Type B pancreatic cell (in vitro differentiated cells): ENCODE data around the gene ACKR3. TPM values are rescaled to one million over a fixed set of nuclear protein-coding genes. Genes with fewer than 3 reads are reported as not detected.

Experiments used
- DNase-seq: peaks from one replicate; pipeline ENCODE4 v3.0.0; 2021; ENCODE audit warnings: mixed read lengths; ENCODE audit not compliant: unreplicated experiment; ENCODE audit errors: extremely low spot score
- H3K27ac Mint-ChIP-seq: 2 replicates; pipeline ENCODE4 v1.8.0; 2021; ENCODE audit warnings: mild to moderate bottlenecking, mixed read lengths
- H3K27me3 Mint-ChIP-seq: 2 replicates; pipeline ENCODE4 v1.8.0; 2021; ENCODE audit warnings: mixed read lengths
- H3K36me3 Mint-ChIP-seq: 2 replicates; pipeline ENCODE4 v1.8.0; 2021; ENCODE audit warnings: mixed read lengths
- H3K4me1 Mint-ChIP-seq: one replicate; pipeline ENCODE4 v1.8.0; 2021; ENCODE audit warnings: mixed read lengths; ENCODE audit not compliant: unreplicated experiment
- H3K4me3 Mint-ChIP-seq: 2 replicates; pipeline ENCODE4 v1.8.0; 2021; ENCODE audit warnings: mild to moderate bottlenecking, mixed read lengths
- H3K9me3 Mint-ChIP-seq: 2 replicates; pipeline ENCODE4 v1.8.0; 2021; ENCODE audit warnings: mixed read lengths
- total RNA-seq: library from RNA; stranded (reverse); gene quantifications from 2 replicates; pipeline ENCODE4 v1.2.1, GENCODE V29; 2021; ENCODE audit warnings: low replicate concordance
- TF ChIP-seq, protein P1 (sequence below): fragments of 200-600 bp; sonication (generic); conservative IDR thresholded peaks from 2 replicates; pipeline ENCODE4 v1.5.0; 2021; ENCODE audit warnings: antibody characterized with exemption, mild to moderate bottlenecking

The ACKR3 gene
- total RNA-seq, 1 donor from 2014 or later: 44.6 TPM

DNA sequence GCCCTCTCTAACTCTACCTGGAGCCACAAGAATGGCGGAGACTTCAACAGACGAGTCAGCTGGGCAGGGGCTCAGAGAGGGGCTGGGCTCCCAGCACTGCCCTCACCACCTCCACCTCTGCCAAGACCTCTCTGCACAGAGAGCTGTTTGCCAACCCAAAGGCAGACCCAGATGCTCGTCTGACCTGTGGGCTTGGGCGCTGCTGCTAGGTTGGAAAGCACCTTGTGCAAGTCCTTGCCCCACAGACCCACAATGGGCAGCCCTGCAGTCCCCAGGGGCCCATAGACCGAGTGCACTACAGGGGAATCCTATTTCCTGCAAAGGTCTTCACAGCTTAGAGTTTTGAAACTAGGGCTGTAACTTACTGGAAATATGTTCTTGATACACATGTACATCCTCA, 13.3 kb downstream of the ACKR3 start:
- Mint-ChIP-seq H3K4me1 (peaks cover 43% of the 10 kb centered on the region), H3K36me3 (peaks cover 31% of the 10 kb centered on the region), H3K9me3 (peaks cover 10% of the 10 kb centered on the region), H3K27ac (no peak overlapping the region), H3K4me3 (no peak overlapping the region), H3K27me3 (no peaks in the 10 kb centered on the region)
- no peak for DNase-seq
- TF ChIP-seq, protein P1, sequence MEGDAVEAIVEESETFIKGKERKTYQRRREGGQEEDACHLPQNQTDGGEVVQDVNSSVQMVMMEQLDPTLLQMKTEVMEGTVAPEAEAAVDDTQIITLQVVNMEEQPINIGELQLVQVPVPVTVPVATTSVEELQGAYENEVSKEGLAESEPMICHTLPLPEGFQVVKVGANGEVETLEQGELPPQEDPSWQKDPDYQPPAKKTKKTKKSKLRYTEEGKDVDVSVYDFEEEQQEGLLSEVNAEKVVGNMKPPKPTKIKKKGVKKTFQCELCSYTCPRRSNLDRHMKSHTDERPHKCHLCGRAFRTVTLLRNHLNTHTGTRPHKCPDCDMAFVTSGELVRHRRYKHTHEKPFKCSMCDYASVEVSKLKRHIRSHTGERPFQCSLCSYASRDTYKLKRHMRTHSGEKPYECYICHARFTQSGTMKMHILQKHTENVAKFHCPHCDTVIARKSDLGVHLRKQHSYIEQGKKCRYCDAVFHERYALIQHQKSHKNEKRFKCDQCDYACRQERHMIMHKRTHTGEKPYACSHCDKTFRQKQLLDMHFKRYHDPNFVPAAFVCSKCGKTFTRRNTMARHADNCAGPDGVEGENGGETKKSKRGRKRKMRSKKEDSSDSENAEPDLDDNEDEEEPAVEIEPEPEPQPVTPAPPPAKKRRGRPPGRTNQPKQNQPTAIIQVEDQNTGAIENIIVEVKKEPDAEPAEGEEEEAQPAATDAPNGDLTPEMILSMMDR: no peak

DNA sequence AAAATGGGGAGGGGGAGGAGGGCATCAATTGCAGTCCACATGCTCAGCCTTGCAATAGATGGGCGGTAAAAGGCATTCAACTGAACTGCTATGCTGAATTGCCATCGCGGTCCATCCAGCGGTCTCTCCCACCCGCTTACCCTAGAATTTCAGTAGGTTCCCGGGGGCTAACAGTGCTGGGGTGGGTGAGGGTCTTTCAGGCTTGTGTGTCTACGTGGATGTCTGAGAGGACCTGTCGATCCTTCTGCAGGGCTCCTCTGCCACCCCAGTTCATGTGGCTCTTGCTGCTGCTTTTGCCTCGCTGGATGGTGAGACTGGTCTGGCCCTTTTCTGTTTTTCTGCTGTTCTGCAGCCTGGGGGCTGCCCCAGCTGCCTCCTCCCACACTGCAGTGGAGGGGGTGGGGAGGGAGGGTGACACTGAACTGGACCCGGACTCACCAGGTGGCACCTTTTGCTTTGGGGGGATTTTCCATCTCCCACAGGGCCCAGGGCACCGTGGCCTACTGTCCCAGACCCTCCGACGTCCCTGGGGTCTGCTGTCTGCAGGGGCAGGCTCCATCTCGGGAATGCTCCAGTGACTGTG, 14.1 kb downstream of the ACKR3 start:
- H3K27ac Mint-ChIP-seq: no peak overlapping the region
- TF ChIP-seq, protein P1: no peak

DNA sequence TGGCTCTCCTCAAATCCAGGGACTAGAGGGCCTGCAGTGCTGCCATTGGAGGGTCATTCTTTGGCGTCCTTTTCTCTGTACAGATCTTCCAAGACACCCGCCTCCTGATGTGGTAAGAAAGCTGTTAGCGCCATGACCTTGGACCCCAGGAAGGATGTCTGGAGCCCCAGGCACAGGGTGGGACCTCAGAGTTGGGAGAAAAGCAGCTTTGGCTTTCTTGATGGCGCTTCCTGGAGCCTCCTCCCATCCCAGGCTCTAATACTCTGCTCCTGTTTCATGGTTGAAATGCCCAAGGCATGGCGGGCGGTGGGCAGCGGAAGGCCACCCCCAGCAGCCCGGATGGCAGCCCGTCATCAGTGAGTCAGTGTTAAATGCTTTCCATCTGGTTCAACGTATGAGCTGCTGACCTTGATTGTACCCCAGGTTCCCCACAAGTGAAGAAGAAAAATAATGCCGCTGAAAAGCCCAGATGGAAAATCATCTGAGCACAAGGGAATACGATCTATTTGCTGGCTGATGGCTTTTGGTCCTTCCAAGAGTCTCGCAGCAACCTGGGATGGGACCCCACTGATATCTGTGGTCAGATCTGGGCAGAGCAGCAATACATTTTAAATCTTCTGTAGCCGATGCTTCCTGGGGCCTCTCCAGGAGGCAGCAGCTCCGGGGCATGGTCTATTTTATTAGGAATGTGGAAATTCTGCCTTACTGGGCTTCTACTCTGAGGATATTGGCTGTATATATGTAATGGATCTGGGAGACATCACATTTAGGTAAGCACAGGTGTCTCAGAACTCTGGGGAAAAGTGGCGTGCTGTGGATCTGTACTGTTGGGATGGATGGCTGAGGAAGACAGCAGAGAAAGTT, 15.1 kb downstream of the ACKR3 start:
- TF ChIP-seq, protein P1: no peak
- H3K27me3 Mint-ChIP-seq: no peaks in the 10 kb centered on the region
- peaks cover 30% of the 10 kb centered on the region for H3K4me1 Mint-ChIP-seq
- no peak overlapping the region for H3K27ac Mint-ChIP-seq
- no peak for DNase-seq
- H3K36me3 Mint-ChIP-seq: peaks cover 24% of the 10 kb centered on the region
- peaks cover 10% of the 10 kb centered on the region for H3K9me3 Mint-ChIP-seq
- no peak overlapping the region for H3K4me3 Mint-ChIP-seq

More for the DNA sequence above, 14.1 kb downstream of the ACKR3 start:
- H3K36me3 Mint-ChIP-seq: peaks cover 30% of the 10 kb centered on the region
- H3K27me3 Mint-ChIP-seq: no peaks in the 10 kb centered on the region
- peaks cover 39% of the 10 kb centered on the region for H3K4me1 Mint-ChIP-seq
- peaks cover 10% of the 10 kb centered on the region for H3K9me3 Mint-ChIP-seq
- DNase-seq: no peak
- H3K4me3 Mint-ChIP-seq: no peak overlapping the region

DNA sequence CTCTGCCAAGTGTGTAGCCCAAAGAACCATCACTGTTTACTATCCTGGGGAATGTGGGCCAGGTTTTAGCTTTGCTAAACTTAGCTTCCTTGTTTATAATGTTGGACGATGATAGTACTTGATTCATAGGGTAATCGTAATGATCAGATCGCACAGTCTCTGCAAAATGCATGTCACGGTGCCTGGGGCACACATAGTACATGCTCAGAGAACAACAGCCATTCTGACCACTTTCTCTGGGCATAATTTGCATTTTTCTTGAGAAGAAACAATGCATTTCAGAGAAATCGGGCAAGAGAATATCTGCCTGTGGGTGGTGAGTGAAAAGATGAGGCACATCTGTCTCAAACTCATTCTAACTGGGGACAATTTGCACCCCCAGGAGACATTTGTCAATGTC, 16.3 kb downstream of the ACKR3 start:
- H3K27me3 Mint-ChIP-seq: no peaks in the 10 kb centered on the region
- H3K27ac Mint-ChIP-seq: peak overlapping the region; percentile 41
- peaks cover 10% of the 10 kb centered on the region for H3K9me3 Mint-ChIP-seq
- peaks cover 22% of the 10 kb centered on the region for H3K4me1 Mint-ChIP-seq
- TF ChIP-seq, protein P1: no peak
- no peak overlapping the region for H3K4me3 Mint-ChIP-seq
- peaks cover 16% of the 10 kb centered on the region for H3K36me3 Mint-ChIP-seq
- no peak for DNase-seq

DNA sequence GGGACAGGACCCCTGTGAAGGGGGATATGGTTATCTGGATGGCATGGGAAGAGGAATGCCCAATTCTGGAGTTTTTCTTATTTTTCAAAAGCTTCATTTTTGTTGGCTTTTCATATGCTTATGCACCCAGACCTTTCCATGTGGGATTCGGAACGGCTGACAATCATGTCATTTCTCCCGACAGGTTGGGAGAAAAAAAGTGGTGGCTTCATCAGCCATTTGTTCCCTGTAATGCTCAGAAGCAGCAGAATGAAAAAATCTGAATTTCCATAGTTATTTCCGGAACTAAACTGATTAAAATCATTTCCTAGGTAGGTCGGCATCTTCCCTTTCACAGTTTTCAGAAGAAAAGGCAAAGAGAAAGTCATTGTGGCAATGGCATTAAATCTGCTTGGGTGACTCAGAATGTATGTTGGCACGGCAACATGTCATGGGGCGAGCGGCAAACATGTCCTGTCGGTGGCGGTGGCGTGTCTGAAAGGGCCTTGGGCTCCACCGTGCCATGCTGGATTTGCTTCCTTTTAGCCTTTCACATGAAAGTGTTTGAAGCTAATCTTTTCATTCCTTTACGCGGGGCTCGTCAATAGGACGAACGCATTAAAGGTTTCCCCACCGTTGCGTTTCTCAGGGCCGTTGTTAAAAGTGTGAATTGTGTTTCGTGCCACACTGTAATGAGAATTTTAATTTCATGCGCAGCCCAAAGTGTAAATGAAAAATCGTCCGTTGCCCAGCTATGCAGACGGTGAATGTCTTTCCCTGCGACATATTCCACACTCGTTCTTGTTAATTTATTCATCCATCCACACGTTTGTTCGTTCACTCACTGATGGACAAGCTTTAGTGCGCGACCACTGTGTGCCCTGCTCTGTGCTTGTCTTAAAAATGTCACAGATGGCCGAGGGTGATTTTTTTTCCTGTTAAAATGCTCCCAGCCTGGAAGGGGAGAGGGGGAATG, 18.5 kb downstream of the ACKR3 start:
- Mint-ChIP-seq H3K9me3 (peaks cover 10% of the 10 kb centered on the region), H3K36me3 (peaks cover 10% of the 10 kb centered on the region), H3K4me3 (no peak overlapping the region), H3K27me3 (no peaks in the 10 kb centered on the region), H3K4me1 (peaks cover 15% of the 10 kb centered on the region), H3K27ac (peak overlapping the region; percentile 23)
- DNase-seq: no peak
- TF ChIP-seq, protein P1: no peak
